Stimulated activated CD4-positive, alpha-beta T cell treated with anti-CD3 and anti-CD28 coated beads, Interleukin-15, amount 100 ng/mL, for 24 hours (primary cell): Measurements from ENCODE around the gene PAK1.
A peak's percentile ranks its signal among the peaks of the same experiment; 100 is the strongest.

ENCODE experiments used
- DNase-seq: peaks from one replicate; pipeline ENCODE4 v3.0.0-alpha.2; 2020

Gene PAK1

DNA sequence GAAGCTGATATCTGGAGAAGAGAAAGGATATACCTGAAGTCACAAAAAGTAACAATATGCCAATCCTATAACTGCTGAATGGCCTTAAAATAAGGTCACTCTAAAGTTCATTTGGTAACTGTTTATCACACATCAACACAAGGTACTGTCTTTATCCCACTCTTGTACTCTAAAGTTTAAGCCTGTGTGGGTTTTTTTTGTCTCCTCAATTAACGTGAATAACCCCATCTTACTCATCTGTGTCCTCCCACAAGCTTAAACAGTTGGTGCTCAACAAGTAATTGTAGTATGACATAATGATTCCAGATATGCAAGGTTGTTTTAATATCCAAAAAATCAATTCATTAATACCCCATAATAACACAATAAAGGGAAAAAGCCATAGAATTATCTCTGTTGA, 42.1 kb downstream of the PAK1 start:
- no peak for DNase-seq

DNA sequence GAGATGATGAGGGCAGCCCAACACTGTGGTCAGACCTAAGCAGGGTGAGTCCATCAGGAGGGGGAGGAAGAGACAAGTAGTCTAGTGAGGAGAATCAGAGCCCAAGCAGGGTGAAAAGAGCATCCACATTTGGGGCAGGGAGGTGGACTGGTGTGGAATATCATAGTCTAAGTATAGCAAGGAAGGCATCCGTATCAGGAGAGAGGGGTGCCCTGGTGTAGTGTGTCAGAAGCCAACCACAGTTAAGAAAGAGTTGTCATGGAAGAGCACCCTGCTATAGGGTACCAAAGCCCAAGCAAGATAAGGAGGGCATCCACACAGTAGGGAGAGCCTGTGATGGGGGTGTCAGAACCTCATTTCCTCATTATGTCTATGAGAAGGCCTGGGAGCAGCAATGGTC, 45.3 kb downstream of the PAK1 start:
- no peak for DNase-seq

DNA sequence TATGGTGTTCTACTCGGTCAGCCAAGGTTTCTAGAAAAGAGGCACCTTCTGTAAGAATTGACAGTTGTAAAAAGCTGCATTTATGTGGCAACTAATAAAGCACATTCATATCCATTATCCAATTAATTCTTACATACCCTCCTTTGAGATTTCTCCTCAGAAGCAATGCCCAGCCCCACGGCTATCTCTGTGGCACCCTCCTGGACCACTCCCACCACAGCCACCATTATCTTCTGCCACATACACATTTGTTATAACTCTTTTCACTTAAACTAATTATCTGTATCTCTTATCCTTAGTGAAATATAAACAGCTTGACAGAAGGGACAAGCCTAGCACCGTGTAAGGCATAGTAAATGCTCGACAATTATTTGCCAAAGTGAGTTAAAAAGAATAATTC, 48.5 kb downstream of the PAK1 start:
- no peak for DNase-seq

DNA sequence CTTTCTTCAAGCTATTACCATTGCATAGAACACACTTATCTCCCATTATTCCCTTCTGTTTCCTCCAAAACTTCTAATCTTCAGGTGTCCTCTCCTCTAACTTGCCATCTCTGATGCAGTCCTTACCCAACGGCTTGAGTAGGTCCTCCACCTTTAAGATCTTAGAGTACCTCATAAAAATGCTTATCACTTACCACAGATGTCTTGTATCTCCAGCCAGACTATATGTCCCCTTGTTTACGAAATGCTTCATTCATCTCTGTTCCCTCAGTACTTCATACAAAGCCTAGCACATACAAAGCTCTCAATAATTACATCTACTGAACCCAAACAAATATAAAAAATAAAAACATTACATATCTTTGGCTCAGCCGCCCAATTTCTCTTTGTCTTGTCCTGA, 49.2 kb downstream of the PAK1 start:
- DNase-seq, result no peak

DNA sequence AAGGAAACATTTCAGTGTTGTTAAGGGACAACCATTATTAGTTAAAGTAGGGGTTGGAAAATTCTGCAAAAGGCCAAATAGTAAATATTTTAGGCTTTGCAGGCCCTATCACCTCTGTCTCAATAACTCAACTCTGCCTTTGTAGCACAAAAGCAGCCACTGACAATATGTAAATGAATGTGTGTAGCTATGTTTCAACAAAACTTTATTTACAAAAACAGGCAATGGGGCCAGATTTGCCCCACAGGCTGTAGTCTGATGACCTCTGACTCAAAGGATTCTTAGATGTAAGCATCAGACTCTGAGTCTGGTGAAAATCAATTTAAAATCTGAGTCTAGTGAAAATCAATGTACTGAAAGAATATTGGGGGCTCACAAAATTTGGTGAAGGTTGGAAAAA, 50.3 kb downstream of the PAK1 start:
- no peak for DNase-seq

DNA sequence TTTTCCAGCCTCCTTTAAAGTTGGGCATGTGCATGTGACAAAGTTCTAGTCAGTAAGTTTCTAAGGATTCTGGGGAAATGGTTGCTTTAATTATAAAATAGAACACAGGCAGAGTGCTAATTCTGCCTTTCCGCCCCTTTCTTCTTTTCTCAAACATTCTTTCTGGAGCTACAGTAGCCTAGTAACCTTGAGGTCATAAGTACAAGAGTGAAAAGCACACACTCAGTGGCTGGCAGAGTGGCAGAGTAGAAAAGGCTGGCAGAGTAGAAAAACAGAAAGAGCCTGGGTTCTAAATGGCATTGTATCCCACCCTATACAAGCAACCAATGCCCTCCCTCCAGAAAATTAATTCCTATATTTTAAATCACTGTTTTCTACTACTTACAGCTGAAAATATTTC, 51.2 kb downstream of the PAK1 start:
- DNase-seq, result no peak

DNA sequence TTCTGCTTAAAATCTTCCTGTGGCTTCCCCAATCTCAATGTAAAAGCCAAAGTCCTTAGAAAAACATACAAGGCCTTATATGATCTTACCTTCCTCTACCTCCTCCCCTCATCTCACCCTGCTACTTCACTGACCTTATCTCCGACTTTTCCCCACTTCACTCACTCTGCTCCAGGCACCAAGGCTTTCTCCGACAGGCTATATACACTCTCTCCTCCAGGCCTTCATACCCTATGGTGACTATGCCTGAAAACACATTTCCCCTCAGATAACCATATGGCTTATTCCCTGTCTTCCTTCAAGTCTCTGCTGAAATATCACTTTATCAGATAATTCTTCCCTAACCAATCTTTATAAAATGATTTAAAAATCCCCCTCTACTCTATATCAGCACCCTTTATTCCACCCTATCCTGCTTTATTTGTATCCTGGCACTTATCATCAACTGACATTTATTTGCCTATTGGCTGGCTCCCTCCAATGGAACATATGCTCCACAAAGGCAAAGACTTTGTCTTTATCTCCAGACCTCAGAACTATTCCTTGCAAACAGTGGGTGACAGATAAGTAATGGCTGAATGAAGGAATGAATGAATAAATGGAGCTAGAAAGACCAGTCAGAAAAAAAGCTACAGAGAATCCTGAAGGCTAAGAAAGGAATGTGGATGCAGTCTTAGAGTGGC, 52.7 kb downstream of the PAK1 start:
- no peak for DNase-seq

DNA sequence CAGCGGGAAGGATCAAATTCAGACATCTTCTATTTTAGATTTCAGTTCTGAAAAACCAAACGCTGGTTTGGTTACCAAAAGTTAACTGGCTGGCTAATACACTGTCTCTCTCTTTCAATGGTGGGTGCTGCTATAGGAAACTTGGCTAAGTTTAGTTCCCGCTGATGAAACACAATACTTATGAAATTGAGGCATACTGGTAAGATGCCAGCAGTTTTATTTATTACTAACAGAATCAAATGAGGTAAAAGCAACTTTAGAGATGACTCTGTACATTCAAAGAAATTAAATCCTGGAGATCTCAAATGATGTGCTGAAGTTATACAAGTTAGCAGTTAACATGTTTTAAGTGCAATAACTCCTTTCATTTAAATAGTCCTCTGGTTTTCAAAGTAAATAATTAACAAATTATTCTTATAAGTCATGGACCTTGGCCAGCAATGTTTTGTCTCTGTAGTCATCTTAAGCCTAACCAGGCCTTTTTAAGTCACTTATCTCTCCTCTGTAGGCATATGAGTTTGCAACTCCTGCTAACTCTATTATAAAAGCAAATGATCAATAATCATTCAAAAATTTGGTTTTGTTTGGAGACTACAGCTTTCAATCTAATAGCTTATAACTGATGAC, 54.8 kb downstream of the PAK1 start:
- no peak for DNase-seq

DNA sequence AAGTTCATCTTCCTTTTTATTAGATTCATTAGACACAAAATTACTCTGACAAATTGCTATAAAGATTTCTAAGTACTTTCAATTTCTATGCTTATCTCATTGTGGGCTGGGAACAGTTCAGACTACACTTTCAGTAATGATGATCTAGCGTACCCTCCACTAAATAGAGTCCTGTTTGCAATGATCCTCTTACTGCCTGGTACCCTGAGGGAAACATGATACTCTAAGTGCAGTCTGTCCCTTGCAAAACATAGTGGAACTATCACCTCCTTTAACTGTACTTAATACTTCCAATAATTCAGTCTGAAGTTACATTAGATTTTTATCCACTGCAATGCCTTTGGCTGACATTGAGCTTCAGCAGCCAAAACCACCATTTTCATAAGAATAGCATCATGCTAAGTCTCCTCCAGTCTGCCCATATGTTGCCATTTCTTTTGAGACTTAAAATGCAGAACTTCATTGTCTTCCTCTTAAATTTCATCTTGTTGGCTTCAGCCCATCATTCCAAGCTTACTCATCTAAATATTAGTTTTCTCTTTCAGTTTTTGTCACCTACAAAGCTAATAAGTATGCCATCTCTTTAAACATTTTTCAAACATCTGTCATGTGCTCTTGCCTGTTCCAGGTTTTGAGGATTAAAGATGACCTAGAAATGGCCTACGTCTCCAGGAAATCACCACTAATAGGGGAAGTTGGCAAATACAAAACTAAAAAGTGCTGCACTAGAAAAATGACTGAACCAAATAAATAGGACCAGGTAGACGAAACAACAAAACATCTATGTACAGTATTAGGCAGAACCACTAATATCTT, 55.5 kb downstream of the PAK1 start:
- no peak for DNase-seq

DNA sequence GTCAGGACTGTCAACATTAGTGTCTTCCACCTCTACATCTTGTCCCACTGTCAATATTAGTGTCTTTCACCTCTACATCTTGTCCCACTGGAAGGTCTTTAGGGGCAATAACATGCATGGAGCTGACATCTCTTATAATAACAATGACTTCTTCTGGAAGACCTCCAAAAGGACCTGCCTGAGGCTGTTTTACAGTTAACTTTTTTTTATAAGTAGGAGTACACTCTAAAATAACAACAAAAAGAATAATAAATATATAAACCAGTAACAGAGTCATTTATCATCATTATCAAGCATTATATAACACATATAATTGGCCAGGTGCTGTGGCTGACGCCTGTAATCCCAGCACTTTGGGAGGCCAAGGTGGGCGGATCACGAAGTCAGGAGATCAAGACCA, 57.5 kb downstream of the PAK1 start:
- DNase-seq, result no peak

DNA sequence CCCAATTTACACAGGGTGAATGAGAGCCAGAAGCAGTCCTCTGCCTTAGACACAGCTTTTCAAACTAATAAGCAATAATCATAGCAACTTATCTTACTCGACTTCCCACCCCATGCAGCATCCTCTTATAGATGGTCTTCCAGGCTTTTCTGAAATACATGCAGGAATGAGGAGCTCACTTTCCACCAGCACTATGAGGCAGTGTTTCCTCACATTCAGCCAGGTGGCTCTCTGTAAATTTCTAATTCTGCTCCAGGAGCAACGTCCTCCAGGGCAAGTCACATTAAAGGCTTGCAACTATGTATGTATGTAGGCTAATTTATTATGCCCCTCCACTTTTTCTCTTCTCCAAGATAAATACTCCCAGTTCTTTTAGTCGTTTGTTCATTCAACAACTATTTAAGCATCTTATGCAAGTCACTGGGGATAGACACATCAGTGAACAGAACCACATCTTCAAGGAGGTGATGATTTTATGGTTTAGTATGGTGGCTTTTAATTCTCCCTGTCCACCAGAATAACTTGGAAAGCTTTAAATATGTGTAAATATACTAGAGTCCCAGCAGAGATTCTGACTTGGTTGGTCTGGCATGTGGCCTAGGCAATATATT, 59.9 kb downstream of the PAK1 start:
- no peak for DNase-seq

DNA sequence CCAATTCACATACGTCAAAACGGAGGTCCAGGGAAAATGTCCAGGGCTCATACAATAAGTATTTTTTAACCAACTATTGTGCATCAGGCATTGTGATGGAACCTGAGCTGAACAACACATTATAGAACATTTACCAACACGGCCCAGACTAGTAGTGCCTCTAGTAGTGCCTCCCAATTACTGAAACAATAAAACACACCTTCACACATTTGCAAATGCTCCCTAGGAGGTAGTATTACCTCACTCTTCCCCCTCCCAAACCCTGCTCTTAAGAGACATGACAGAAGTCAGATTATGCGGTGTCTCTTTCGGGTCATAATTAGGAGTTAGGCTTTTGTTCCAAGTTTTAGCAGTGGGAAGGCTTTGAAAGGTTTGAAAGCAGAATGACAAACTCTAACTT, 61.1 kb downstream of the PAK1 start:
- no peak for DNase-seq

DNA sequence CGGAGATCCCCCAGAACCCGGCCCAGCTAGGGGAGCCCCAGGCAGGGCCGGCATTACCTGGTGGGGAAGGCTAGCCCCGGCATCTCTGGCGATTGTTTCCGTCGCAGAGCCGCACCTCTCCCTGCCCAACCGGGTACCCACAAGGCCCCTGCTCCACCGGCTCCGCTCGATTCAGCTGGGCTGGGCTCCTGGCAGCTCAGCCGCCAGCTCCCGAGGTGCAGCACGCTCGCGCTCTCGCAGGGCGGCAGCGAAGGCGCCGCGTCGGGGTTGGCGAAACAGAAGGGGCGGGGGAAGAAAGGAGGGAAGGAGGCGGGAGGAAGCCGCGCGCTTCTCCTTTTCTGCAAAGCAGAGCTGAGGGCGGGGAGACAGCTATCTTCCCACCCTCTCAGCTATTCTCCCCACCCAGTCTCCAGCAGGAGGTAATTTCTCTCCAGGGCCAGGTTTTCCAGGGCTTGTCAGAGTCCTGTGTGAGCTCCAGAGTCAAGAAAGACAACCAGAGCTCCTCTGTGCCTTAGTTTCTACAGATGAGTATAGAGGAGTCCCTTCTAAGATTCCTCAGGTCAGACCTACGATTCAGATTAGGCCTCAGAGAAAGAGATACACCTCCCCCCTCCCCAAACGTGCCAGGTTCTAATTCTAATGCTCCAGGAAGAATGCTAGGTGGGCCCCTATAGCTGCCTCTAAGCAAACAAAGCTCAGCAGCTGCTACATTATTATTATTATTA, 62.0 kb downstream of the PAK1 start:
- DNase-seq, result peak; percentile 88

DNA sequence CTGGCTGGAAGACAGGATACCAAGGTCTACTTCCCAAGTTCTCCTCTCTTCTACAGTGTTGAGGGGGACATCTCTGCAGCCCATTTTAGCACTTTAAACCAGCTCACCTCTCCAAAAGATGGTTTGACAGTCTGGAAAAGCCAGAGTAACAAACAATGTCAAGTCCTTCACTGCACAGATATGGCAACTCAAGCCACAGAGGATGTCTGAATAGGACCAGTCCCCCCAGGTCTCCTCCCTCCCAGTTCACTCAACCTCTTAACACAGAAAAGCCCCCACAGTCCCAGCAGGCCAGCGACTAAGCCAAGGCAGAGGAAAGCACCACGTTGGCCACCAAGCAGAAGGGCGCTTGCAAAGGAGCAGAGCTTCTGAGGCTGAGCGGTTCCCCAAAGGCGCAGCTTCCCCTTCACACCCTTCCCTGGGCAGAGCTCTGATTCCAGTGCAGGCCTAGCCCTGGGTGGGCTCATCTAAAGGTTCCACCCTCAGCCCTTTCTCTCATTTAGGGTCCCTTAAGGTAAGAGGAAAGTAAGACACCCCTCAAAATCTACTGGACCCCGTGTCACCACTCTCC, 62.7 kb downstream of the PAK1 start:
- DNase-seq, result peak; percentile 42

DNA sequence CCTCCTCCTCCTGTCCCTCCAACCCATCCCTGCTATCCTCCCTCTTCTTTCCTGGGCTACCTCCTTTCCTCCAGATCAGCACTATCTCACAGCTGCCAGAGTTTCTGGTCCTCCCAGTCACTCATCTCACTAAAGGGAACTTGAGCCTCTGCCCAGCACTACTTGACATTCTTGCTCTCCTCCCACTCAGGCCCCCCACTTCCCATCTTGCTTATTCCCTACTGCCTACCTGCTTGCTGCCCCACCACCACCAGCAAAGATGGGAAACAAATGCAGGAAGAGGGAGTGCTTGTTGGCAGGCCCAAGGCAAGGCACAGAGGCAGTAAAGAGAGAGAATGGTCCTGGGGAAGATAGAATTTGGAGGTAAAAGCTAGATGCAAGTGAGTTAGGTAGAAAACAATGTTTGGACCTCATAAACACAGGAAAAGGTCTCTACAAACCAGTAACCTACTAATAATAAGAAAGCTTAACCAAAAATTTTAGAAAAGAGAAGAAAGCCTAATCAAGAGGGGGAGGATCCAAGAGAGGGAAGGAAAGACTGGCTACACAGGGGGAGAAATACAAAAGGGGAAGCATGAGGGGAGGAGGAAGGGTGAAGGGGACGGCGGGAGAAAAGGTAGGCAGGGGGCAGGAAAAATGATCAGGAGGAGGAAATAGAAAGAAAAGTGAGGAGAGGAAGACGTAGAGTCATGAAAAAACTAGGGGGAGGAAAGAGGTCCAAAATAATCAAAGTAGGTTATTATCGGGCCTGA, 63.6 kb downstream of the PAK1 start:
- DNase-seq, result no peak

DNA sequence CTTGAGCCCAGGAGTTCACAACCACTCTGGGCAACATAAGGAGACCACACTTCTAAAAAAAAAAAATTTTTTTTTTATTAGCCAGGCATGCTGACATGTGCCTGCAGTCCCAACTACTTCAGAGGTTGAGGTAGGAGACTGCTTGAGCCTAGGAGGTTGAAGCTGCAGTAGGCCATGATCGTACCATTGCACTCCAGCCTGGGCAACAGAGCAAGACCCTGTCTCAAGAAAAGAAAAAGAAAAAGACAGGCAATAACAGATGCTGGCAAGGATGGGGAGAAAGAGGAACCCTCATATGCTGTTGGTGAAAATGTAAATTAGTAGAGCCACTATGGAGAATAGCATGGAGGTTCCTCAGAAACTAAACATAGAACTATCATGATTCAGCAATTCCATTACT, 64.8 kb downstream of the PAK1 start:
- DNase-seq, result no peak

DNA sequence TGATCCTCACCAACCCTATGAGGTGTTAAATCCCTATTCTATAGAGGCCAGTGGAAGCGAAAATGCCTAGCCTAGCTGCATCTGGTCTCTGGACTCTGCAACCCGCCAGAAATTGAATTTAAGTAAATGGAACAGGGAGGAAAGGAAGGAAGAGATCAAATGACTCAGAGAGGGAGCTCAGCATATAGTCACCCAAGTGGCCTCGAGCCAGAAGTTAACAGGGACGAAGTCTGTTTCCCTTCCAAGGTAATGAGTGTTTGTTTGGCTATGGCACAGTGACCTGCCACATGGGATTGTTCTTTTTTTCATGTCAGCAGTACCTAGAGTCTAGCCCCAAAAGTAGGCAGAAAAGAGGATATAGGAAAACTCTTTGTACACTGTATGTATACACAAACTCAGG, 66.3 kb downstream of the PAK1 start:
- DNase-seq, result no peak

DNA sequence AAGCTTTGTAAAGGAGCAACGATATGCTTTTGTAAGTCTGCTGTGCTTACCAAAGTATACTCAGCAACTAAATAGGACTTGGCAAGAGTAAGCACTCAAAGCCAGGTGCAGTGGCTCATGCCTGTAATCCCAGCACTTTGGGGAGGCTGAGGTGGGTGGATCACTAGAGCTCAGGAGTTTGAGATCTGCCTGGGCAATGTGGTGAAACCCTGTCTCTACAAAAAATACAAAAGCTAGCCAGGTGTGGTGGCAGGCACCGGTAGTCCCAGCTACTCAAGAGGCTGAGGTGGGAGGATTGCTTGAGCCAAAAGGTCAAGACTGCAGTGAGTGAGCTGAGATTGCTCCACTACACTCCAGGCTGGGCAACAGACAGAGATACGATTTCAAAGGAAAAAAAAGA, 67.5 kb downstream of the PAK1 start:
- DNase-seq, result no peak

DNA sequence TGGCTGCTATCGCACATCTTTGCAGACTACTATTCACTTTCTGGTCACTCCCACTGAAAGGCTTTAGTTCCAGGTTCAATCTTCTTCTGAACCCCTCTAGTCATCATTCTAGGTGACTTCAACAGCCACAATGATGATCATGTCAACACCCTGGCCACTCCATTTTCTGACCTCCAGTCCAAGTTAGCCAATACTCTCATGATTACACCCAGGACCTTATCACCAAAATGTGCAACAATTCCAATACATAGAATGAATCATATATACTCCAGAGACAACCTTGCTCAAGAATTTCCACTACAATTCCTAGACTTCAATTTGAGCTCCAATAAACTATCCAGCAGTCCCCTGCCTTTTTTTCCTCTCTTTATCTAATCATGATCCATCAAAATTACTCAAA, 70.7 kb downstream of the PAK1 start:
- DNase-seq, result no peak

DNA sequence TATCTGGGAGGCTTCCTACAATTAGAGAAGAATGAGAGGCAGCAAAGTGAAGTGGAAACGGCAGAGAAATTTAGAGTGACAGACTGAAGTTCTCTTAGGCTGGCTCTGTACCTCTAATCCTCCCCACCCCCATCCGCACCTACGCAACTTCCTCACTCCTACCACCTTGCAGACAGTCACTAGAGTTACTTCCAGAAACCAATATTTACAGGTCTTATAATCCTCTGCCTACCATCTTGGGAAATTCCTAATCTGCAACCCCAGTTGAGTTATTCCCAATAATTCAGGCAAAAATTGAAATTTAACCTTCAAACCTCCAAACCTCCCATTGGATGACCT, 71.7 kb downstream of the PAK1 start:
- DNase-seq, result no peak

DNA sequence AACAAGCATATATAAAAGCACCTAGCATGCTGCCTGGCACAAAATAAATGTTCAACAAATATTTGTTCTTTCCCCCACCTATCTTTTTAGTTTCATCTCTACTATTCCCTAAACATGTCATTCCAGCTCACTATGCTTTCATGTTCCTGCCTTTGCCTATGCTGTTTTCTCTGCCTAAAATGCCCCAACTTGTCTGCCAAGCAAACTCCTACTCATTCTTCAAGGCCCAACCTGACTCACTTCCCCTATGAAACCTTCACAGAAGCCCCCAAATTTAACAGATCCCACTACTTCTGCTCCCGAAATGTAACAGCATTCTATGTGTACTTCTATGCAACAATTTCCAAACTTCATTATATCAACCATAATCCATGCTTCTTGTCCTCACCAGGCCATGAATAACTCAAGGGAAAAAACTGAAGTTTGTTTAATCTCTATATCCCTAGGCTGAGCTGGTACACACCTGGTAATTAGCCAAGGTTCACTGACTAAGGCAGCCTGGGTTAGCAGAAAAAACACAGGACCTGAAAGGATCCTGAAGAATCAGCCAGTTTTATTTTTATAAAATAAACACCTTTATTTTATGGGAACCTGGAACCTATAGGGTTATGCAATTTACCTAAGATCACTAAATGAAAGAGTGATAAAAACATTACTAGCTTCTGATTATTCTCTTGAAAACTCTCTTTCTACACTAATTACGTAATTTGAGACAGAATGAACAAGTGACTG, 72.2 kb downstream of the PAK1 start:
- DNase-seq, result no peak
